GM12878 (cell line): ENCODE results near the gene LPIN1. TPM values are rescaled to one million over a fixed set of nuclear protein-coding genes. Genes with fewer than 3 reads are reported as not detected.

ENCODE experiments used
- BMI1 ChIP-seq: fragments of 450-650 bp; IDR thresholded peaks from 2 replicates; pipeline ENCODE4 v1.6.1; 2016; ENCODE audit warnings: mild to moderate bottlenecking, moderate library complexity, borderline replicate concordance
- CHD2 ChIP-seq: IDR thresholded peaks from 2 replicates; pipeline ENCODE4 v1.6.1; 2011; ENCODE audit warnings: low read depth, low read length, improper control_type of control experiment, borderline replicate concordance
- E2F8 ChIP-seq: fragments of 450-650 bp; IDR thresholded peaks from 2 replicates; pipeline ENCODE4 v1.6.1; 2018; ENCODE audit warnings: mild to moderate bottlenecking, low read depth, moderate library complexity; ENCODE audit not compliant: partially characterized antibody
- IRF3 ChIP-seq: fragments of 450-650 bp; IDR thresholded peaks from 2 replicates; pipeline ENCODE4 v1.6.1; 2014; ENCODE audit warnings: mild to moderate bottlenecking
- LARP7 ChIP-seq: fragments of 450-650 bp; IDR thresholded peaks from 2 replicates; pipeline ENCODE4 v1.6.1; 2017; ENCODE audit warnings: mild to moderate bottlenecking
- MYB ChIP-seq: fragments of 150-350 bp; IDR thresholded peaks from 2 replicates; pipeline ENCODE4 v1.6.1; 2014; ENCODE audit warnings: mild to moderate bottlenecking, low read depth, low read length, borderline replicate concordance
- PML ChIP-seq: IDR thresholded peaks from 2 replicates; pipeline ENCODE4 v1.6.1; 2012; ENCODE audit warnings: low read length, inconsistent platforms
- POLR2AphosphoS5 ChIP-seq: IDR thresholded peaks from 2 replicates; pipeline ENCODE4 v1.6.1; 2011; ENCODE audit warnings: mild to moderate bottlenecking, low read length, inconsistent platforms
- PRDM15 ChIP-seq: fragments of 450-650 bp; formaldehyde crosslinking; IDR thresholded peaks from 2 replicates; pipeline ENCODE4 v1.4.0; 2020; ENCODE audit warnings: mild to moderate bottlenecking, moderate library complexity
- RBBP5 ChIP-seq: fragments of 200-600 bp; sonication (generic); conservative IDR thresholded peaks from 2 replicates; pipeline ENCODE4 v1.6.1; 2016
- REST ChIP-seq: IDR thresholded peaks from 2 replicates; pipeline ENCODE4 v1.6.1; 2012; ENCODE audit warnings: mild to moderate bottlenecking, low read depth, low read length
- RUNX3 ChIP-seq: IDR thresholded peaks from 2 replicates; pipeline ENCODE4 v1.6.1; 2012; ENCODE audit warnings: low read length, inconsistent platforms
- SREBF1 ChIP-seq: IDR thresholded peaks from 2 replicates; pipeline ENCODE4 v1.6.1; 2012; ENCODE audit warnings: mild to moderate bottlenecking, low read length
- SREBF2 ChIP-seq: IDR thresholded peaks from 2 replicates; pipeline ENCODE4 v1.6.1; 2012; ENCODE audit warnings: mild to moderate bottlenecking, low read length
- SUZ12 ChIP-seq: fragments of 200-600 bp; sonication (generic); IDR thresholded peaks from one replicate; pipeline ENCODE4 v1.6.1; 2018; ENCODE audit warnings: antibody characterized with exemption, mild to moderate bottlenecking; ENCODE audit not compliant: unreplicated experiment
- TARDBP ChIP-seq: IDR thresholded peaks from 2 replicates; pipeline ENCODE4 v1.6.1; 2016; ENCODE audit warnings: borderline replicate concordance
- ZBED1 ChIP-seq: IDR thresholded peaks from 2 replicates; pipeline ENCODE4 v1.6.1; 2016; ENCODE audit warnings: borderline replicate concordance
- ZNF274 ChIP-seq: IDR thresholded peaks from one replicate; pipeline ENCODE4 v1.8.0; 2011; ENCODE audit not compliant: insufficient read length, insufficient read depth
- polyA plus RNA-seq, 11 experiments: library from polyadenylated mRNA; depleted of rRNA in 4 of 11; unstranded in 6 of 11; stranded (reverse) in 5 of 11; fragments of >200 nt; fragmentation: Nextera tagmentation in 4 of 11; fragmentation: Illumina TruSeq in 1 of 11; extraction: Ambion mirVana in 4 of 11; extraction: Trizol in 1 of 11; gene quantifications; 1 replicate in 1 of 11; 2 replicates in 10 of 11; pipeline versions ENCODE4 v1.2.1 to v1.2.3, GENCODE V29; 2011 to 2016; ENCODE audit warnings: inconsistent platforms in 2 of 11, missing spikeins in 2 of 11, low read depth in 1 of 11
- total RNA-seq, 4 experiments: library from RNA; depleted of rRNA in 3 of 4; stranded (reverse); fragments of >200 nt in 3 of 4; fragmentation: Illumina TruSeq in 1 of 4; extraction: Trizol in 1 of 4; gene quantifications; 2 replicates each; pipeline versions ENCODE4 v1.2.1 to v1.2.3, GENCODE V29; 2013 to 2021

The LPIN1 gene
- total and polyA plus RNA-seq, 10 of the 15 experiments (the other 5 are each of a cell fraction or from before 2014, with no cell fraction given) = 18.8 to 82.5 (median 50.3) TPM

- no peak for TF ChIP-seq POLR2AphosphoS5
- TF ChIP-seq TARDBP = 0 out of 2 replicates have a peak, but pooled peaks have one; percentile 66
- TF ChIP-seq IRF3 = no peak
- TF ChIP-seq SREBF2 = no peak
- no peak for TF ChIP-seq PRDM15 (CRISPR knock-in tag)
- TF ChIP-seq LARP7 = no peak
- no peak for TF ChIP-seq SUZ12
- no peak for TF ChIP-seq RBBP5
- TF ChIP-seq PML = peak; percentile 90
- TF ChIP-seq RUNX3 = peak; percentile 100
- TF ChIP-seq REST = 0 out of 2 replicates have a peak, but pooled peaks have one; percentile 39
- TF ChIP-seq ZNF274 = no peak
- TF ChIP-seq MYB = no peak
- peak; percentile 52; the same call in 1 of the 2 replicates for TF ChIP-seq CHD2
- peak; percentile 97 for TF ChIP-seq ZBED1
- TF ChIP-seq E2F8 = no peak
- TF ChIP-seq SREBF1 = no peak
- peak; percentile 66; the same call in 1 of the 2 replicates for TF ChIP-seq BMI1
Observed at GRCh38 chr2:11829947-11830707, 83.7 kb downstream of the LPIN1 start (continued).
